ENCODE data around the gene WWOX. TPM values are rescaled to one million over a fixed set of nuclear protein-coding genes. Genes with fewer than 3 reads are reported as not detected.

Gene WWOX
- total and polyA plus RNA-seq, 3 experiments from 2014 or later: 17.2 to 18.6 (median 18.2) TPM

- Mint-ChIP-seq H3K36me3 (peaks cover 0 to 15% (median 4%) of the 10 kb centered on the region in 3 donors), H3K4me1 (no peaks in the 10 kb centered on the region), H3K4me3 (no peak overlapping the region), H3K27ac (no peak overlapping the region), H3K9me3 (peaks cover 0 to 3% (median 0%) of the 10 kb centered on the region in 5 donors), H3K27me3 (no peaks in the 10 kb centered on the region)
- CTCF ChIA-PET: no interaction called here
- no peaks in the 10 kb centered on the region for H3K27me3 ChIP-seq (ENCODE audit: insufficient read depth, low read length, poor library complexity, severe bottlenecking)
- H3K4me3 ChIP-seq (ENCODE audit: low read length): no peak overlapping the region
- no peak overlapping the region for H3K27ac ChIP-seq (ENCODE audit: low read depth, low read length)
- no peaks in the 10 kb centered on the region for H3K36me3 ChIP-seq (ENCODE audit: insufficient read depth, low read length)
- POLR2A ChIA-PET: interaction anchor here (0.6 kb wide), 1 partner anchor 390 kb away, joined by 19 read pairs; no protein-coding TSS in a partner anchor
- H3K9me3 ChIP-seq (ENCODE audit: low read length): no peaks in the 10 kb centered on the region
- no peaks in the 10 kb centered on the region for H3K4me1 ChIP-seq (ENCODE audit: insufficient read depth, low read length)
- no peak for DNase-seq
Measured at GRCh38 chr16:78377312-78377711, 277.9 kb downstream of the WWOX start.

GRCh38 chr16:78381060-78381459 lies 281.6 kb downstream of the WWOX start:
- Histone ChIP-seq H3K4me3 (ENCODE audit: low read length) (no peak overlapping the region), H3K4me1 (ENCODE audit: insufficient read depth, low read length) (no peaks in the 10 kb centered on the region), H3K36me3 (ENCODE audit: insufficient read depth, low read length) (no peaks in the 10 kb centered on the region), H3K27me3 (ENCODE audit: insufficient read depth, low read length, poor library complexity, severe bottlenecking) (no peaks in the 10 kb centered on the region), H3K9me3 (ENCODE audit: low read length) (no peaks in the 10 kb centered on the region), H3K27ac (ENCODE audit: low read depth, low read length) (no peak overlapping the region)
- Mint-ChIP-seq H3K27me3 (no peaks in the 10 kb centered on the region), H3K27ac (no peak overlapping the region), H3K4me3 (no peak overlapping the region), H3K9me3 (peaks cover 0 to 4% (median 0%) of the 10 kb centered on the region in 5 donors), H3K4me1 (no peaks in the 10 kb centered on the region), H3K36me3 (peaks cover 0 to 22% (median 4%) of the 10 kb centered on the region in 3 donors)
- CTCF ChIA-PET: no interaction called here
- POLR2A ChIA-PET: no interaction called here
- no peak for DNase-seq

GRCh38 chr16:78383118-78383517 lies 283.7 kb downstream of the WWOX start:
- POLR2A ChIA-PET: no interaction called here
- no peaks in the 10 kb centered on the region for H3K27me3 Mint-ChIP-seq
- CTCF ChIA-PET: no interaction called here
- H3K9me3 Mint-ChIP-seq: peaks cover 0 to 4% (median 0%) of the 10 kb centered on the region in 5 donors
- no peak overlapping the region for H3K27ac Mint-ChIP-seq
- Histone ChIP-seq H3K4me3 (ENCODE audit: low read length) (no peak overlapping the region), H3K27ac (ENCODE audit: low read depth, low read length) (no peak overlapping the region), H3K27me3 (ENCODE audit: insufficient read depth, low read length, poor library complexity, severe bottlenecking) (no peaks in the 10 kb centered on the region), H3K4me1 (ENCODE audit: insufficient read depth, low read length) (no peaks in the 10 kb centered on the region), H3K9me3 (ENCODE audit: low read length) (no peaks in the 10 kb centered on the region), H3K36me3 (ENCODE audit: insufficient read depth, low read length) (no peaks in the 10 kb centered on the region)
- H3K4me1 Mint-ChIP-seq: no peaks in the 10 kb centered on the region
- H3K36me3 Mint-ChIP-seq: peaks cover 8 to 38% (median 12%) of the 10 kb centered on the region in 3 donors
- H3K4me3 Mint-ChIP-seq: no peak overlapping the region
- DNase-seq: no peak

- POLR2A ChIA-PET: no interaction called here
- Histone ChIP-seq H3K4me1 (ENCODE audit: insufficient read depth, low read length) (no peaks in the 10 kb centered on the region), H3K27me3 (ENCODE audit: insufficient read depth, low read length, poor library complexity, severe bottlenecking) (no peaks in the 10 kb centered on the region), H3K27ac (ENCODE audit: low read depth, low read length) (no peak overlapping the region), H3K36me3 (ENCODE audit: insufficient read depth, low read length) (no peaks in the 10 kb centered on the region), H3K4me3 (ENCODE audit: low read length) (no peak overlapping the region), H3K9me3 (ENCODE audit: low read length) (no peaks in the 10 kb centered on the region)
- Mint-ChIP-seq H3K27ac (no peak overlapping the region), H3K9me3 (peaks cover 0 to 4% (median 0%) of the 10 kb centered on the region in 5 donors), H3K27me3 (no peaks in the 10 kb centered on the region), H3K4me1 (no peaks in the 10 kb centered on the region), H3K36me3 (peaks cover 11 to 40% (median 22%) of the 10 kb centered on the region in 3 donors), H3K4me3 (no peak overlapping the region)
- DNase-seq: no peak
- CTCF ChIA-PET: no interaction called here
Measured at GRCh38 chr16:78385086-78385805, 285.8 kb downstream of the WWOX start.

- H3K4me1 Mint-ChIP-seq: no peaks in the 10 kb centered on the region
- POLR2A ChIA-PET: no interaction called here
- H3K4me3 ChIP-seq (ENCODE audit: low read length): no peak overlapping the region
- no peaks in the 10 kb centered on the region for H3K27me3 Mint-ChIP-seq
- H3K27me3 ChIP-seq (ENCODE audit: insufficient read depth, low read length, poor library complexity, severe bottlenecking): no peaks in the 10 kb centered on the region
- H3K9me3 ChIP-seq (ENCODE audit: low read length): no peaks in the 10 kb centered on the region
- no peak for DNase-seq
- H3K4me3 Mint-ChIP-seq: no peak overlapping the region
- no peaks in the 10 kb centered on the region for H3K36me3 ChIP-seq (ENCODE audit: insufficient read depth, low read length)
- CTCF ChIA-PET: no interaction called here
- no peak overlapping the region for H3K27ac ChIP-seq (ENCODE audit: low read depth, low read length)
- no peak overlapping the region for H3K27ac Mint-ChIP-seq
- peaks cover 10 to 45% (median 25%) of the 10 kb centered on the region in 3 donors for H3K36me3 Mint-ChIP-seq
- H3K4me1 ChIP-seq (ENCODE audit: insufficient read depth, low read length): no peaks in the 10 kb centered on the region
- H3K9me3 Mint-ChIP-seq: peaks cover 0 to 3% (median 0%) of the 10 kb centered on the region in 5 donors
Measured at GRCh38 chr16:78386557-78387324, 287.3 kb downstream of the WWOX start.

GRCh38 chr16:78389009-78389498 lies 289.6 kb downstream of the WWOX start:
- Histone ChIP-seq H3K4me1 (ENCODE audit: insufficient read depth, low read length) (no peaks in the 10 kb centered on the region), H3K36me3 (ENCODE audit: insufficient read depth, low read length) (no peaks in the 10 kb centered on the region), H3K27me3 (ENCODE audit: insufficient read depth, low read length, poor library complexity, severe bottlenecking) (no peaks in the 10 kb centered on the region), H3K4me3 (ENCODE audit: low read length) (no peak overlapping the region), H3K27ac (ENCODE audit: low read depth, low read length) (no peak overlapping the region), H3K9me3 (ENCODE audit: low read length) (no peaks in the 10 kb centered on the region)
- no peaks in the 10 kb centered on the region for H3K4me1 Mint-ChIP-seq
- no peak overlapping the region for H3K27ac Mint-ChIP-seq
- peaks cover 14 to 46% (median 29%) of the 10 kb centered on the region in 3 donors for H3K36me3 Mint-ChIP-seq
- no peaks in the 10 kb centered on the region for H3K27me3 Mint-ChIP-seq
- no peak for DNase-seq
- ChIA-PET CTCF (no interaction called here), POLR2A (no interaction called here)
- H3K9me3 Mint-ChIP-seq: peaks cover 0 to 5% (median 0%) of the 10 kb centered on the region in 5 donors
- no peak overlapping the region for H3K4me3 Mint-ChIP-seq

- POLR2A ChIA-PET: no interaction called here
- H3K27me3 Mint-ChIP-seq: no peaks in the 10 kb centered on the region
- no peak overlapping the region for H3K4me3 ChIP-seq (ENCODE audit: low read length)
- no peaks in the 10 kb centered on the region for H3K27me3 ChIP-seq (ENCODE audit: insufficient read depth, low read length, poor library complexity, severe bottlenecking)
- H3K9me3 ChIP-seq (ENCODE audit: low read length): no peaks in the 10 kb centered on the region
- H3K27ac Mint-ChIP-seq: no peak overlapping the region
- no peaks in the 10 kb centered on the region for H3K4me1 ChIP-seq (ENCODE audit: insufficient read depth, low read length)
- H3K4me1 Mint-ChIP-seq: no peaks in the 10 kb centered on the region
- no peak overlapping the region for H3K4me3 Mint-ChIP-seq
- peaks cover 0 to 5% (median 0%) of the 10 kb centered on the region in 5 donors for H3K9me3 Mint-ChIP-seq
- no peaks in the 10 kb centered on the region for H3K36me3 ChIP-seq (ENCODE audit: insufficient read depth, low read length)
- no peak overlapping the region for H3K27ac ChIP-seq (ENCODE audit: low read depth, low read length)
- DNase-seq: no peak
- H3K36me3 Mint-ChIP-seq: peaks cover 14 to 52% (median 29%) of the 10 kb centered on the region in 3 donors
- CTCF ChIA-PET: no interaction called here
Measured at GRCh38 chr16:78390092-78390491, 290.6 kb downstream of the WWOX start.
